H1 (cell line): Measurements from ENCODE around the gene SFT2D1.

Experiments used
- POLR2AphosphoS5 ChIP-seq: IDR thresholded peaks from 2 replicates; pipeline ENCODE4 v1.6.1; 2011; ENCODE audit warnings: low read depth, low read length
- SUZ12 ChIP-seq: fragments of 200-600 bp; sonication (generic); IDR thresholded peaks from 2 replicates; pipeline ENCODE4 v1.6.1; 2012; ENCODE audit warnings: mild to moderate bottlenecking, inconsistent platforms, low read length, moderate library complexity, mixed read lengths

- TF ChIP-seq POLR2AphosphoS5 = no peak
- TF ChIP-seq SUZ12 = no peak
These were observed 26.9 kb downstream of the SFT2D1 start for GRCh38 chr6:166315436-166315835.
